Neuronal stem cell (in vitro differentiated cells): ENCODE measurements around the gene DPY19L3.

Experiments used
- DNase-seq: peaks from one replicate; pipeline ENCODE4 v3.0.0-alpha.2; 2013; ENCODE audit warnings: low spot score
- H2AFZ ChIP-seq: one replicate; pipeline ENCODE4 v1.6.1; 2013; ENCODE audit warnings: mild to moderate bottlenecking, low read length, inconsistent platforms
- H2AK5ac ChIP-seq: 2 replicates; pipeline ENCODE4 v1.6.1; 2013; ENCODE audit warnings: low read depth, mild to moderate bottlenecking, inconsistent platforms, low read length, moderate library complexity, mixed read lengths
- H2BK120ac ChIP-seq: 2 replicates; pipeline ENCODE4 v1.6.1; 2013; ENCODE audit warnings: low read depth, mild to moderate bottlenecking, inconsistent platforms, low read length, moderate library complexity, mixed read lengths
- H2BK12ac ChIP-seq: one replicate; pipeline ENCODE4 v1.6.1; 2013; ENCODE audit warnings: low read length, inconsistent platforms
- H2BK15ac ChIP-seq: 2 replicates; pipeline ENCODE4 v1.6.1; 2013; ENCODE audit warnings: mild to moderate bottlenecking, low read length, inconsistent platforms, mixed read lengths
- H2BK5ac ChIP-seq: one replicate; pipeline ENCODE4 v1.6.1; 2013; ENCODE audit warnings: inconsistent platforms, mild to moderate bottlenecking, low read length, moderate library complexity
- H3K14ac ChIP-seq: one replicate; pipeline ENCODE4 v1.6.1; 2013; ENCODE audit warnings: low read length, inconsistent platforms
- H3K18ac ChIP-seq: 2 replicates; pipeline ENCODE4 v1.6.1; 2013; ENCODE audit warnings: low read length, inconsistent platforms
- H3K23ac ChIP-seq: 2 replicates; pipeline ENCODE4 v1.6.1; 2013; ENCODE audit warnings: low read depth, mild to moderate bottlenecking, mixed read lengths, low read length, inconsistent platforms; ENCODE audit not compliant: poor library complexity
- H3K27ac ChIP-seq: replicated peaks from 3 replicates; pipeline ENCODE4 v1.5.1; 2013; ENCODE audit warnings: low read length, inconsistent platforms
- H3K27me3 ChIP-seq, 3 experiments: 2 replicates each; pipeline ENCODE4 v1.6.1; 2013; ENCODE audit warnings: low read length in 3 of 3, mild to moderate bottlenecking in 2 of 3, inconsistent platforms in 1 of 3, low read depth in 1 of 3, mixed read lengths in 1 of 3, moderate library complexity in 1 of 3; ENCODE audit not compliant: control insufficient read depth in 3 of 3, insufficient read depth in 3 of 3
- H3K36me3 ChIP-seq, 2 donors: replicated peaks in 1 of 2; 2 replicates each; pipeline ENCODE4 v1.6.1; 2013; ENCODE audit warnings: low read length in 2 of 2; ENCODE audit not compliant: control insufficient read depth in 2 of 2, insufficient read depth in 2 of 2
- H3K4ac ChIP-seq: 2 replicates; pipeline ENCODE4 v1.6.1; 2013; ENCODE audit warnings: inconsistent platforms, mild to moderate bottlenecking, low read length, moderate library complexity
- H3K4me1 ChIP-seq, 2 donors: 1 replicate in 1 of 2; 2 replicates in 1 of 2; pipeline ENCODE4 v1.6.1; 2013; ENCODE audit warnings: low read length in 2 of 2, low read depth in 1 of 2; ENCODE audit not compliant: control insufficient read depth in 2 of 2, insufficient read depth in 1 of 2
- H3K4me2 ChIP-seq: one replicate; pipeline ENCODE4 v1.6.1; 2013; ENCODE audit warnings: mild to moderate bottlenecking, low read length, inconsistent platforms; ENCODE audit not compliant: insufficient read depth, poor library complexity, severe bottlenecking
- H3K4me3 ChIP-seq, 2 donors: 2 replicates each; pipeline ENCODE4 v1.5.1; 2013; ENCODE audit warnings: low read length in 2 of 2, mild to moderate bottlenecking in 2 of 2, inconsistent platforms in 1 of 2, moderate library complexity in 1 of 2
- H3K79me1 ChIP-seq: one replicate; pipeline ENCODE4 v1.6.1; 2013; ENCODE audit warnings: low read depth, mild to moderate bottlenecking, inconsistent platforms, low read length, moderate library complexity
- H3K9ac ChIP-seq: one replicate; pipeline ENCODE4 v1.6.1; 2013; ENCODE audit warnings: mild to moderate bottlenecking, low read depth, low read length, inconsistent platforms; ENCODE audit not compliant: poor library complexity
- H3K9me3 ChIP-seq, 2 donors: replicated peaks in 1 of 2; 2 replicates each; pipeline versions ENCODE3 to v1.6.1; 2013; ENCODE audit warnings: low read length in 2 of 2, mild to moderate bottlenecking in 2 of 2, inconsistent platforms in 1 of 2, low read depth in 1 of 2, mixed read lengths in 1 of 2, moderate library complexity in 1 of 2; ENCODE audit not compliant: control insufficient read depth in 2 of 2, insufficient read depth in 1 of 2
- H4K8ac ChIP-seq: one replicate; pipeline ENCODE4 v1.6.1; 2013; ENCODE audit warnings: low read depth, mild to moderate bottlenecking, inconsistent platforms, low read length, moderate library complexity
- H4K91ac ChIP-seq: one replicate; pipeline ENCODE4 v1.6.1; 2013; ENCODE audit warnings: low read length, low read depth, mild to moderate bottlenecking, inconsistent platforms; ENCODE audit not compliant: poor library complexity
- WGBS, 2 donors: extraction: QIAGEN DNeasy Blood & Tissue Kit; methylation state at CpG; one replicate each; pipeline ENCODE4 v1.1.7; 2013; ENCODE audit warnings: missing lambda C conversion rate in 2 of 2, mixed read lengths in 1 of 2; ENCODE audit not compliant: insufficient read length in 2 of 2, insufficient replicate concordance in 1 of 2; ENCODE audit errors: extremely low coverage in 2 of 2; 5-methylcytosine and 5-hydroxymethylcytosine counted together

DPY19L3 gene

GRCh38 chr19:32519023-32519422 is 113.5 kb downstream of the DPY19L3 start:
- DNase-seq: no peak
- H3K36me3 ChIP-seq: no peaks in the 10 kb centered on the region
- WGBS, 2 donors: no CpG with 5 or more reads among the region's 1 CpG

GRCh38 chr19:32522967-32523366 is 117.4 kb downstream of the DPY19L3 start:
- no peak overlapping the region for H3K18ac ChIP-seq
- no peaks in the 10 kb centered on the region for H3K79me1 ChIP-seq
- no peak overlapping the region for H2BK12ac ChIP-seq
- no peak overlapping the region for H3K23ac ChIP-seq
- no peak overlapping the region for H3K4ac ChIP-seq
- no peak overlapping the region for H2BK5ac ChIP-seq
- no peak overlapping the region for H2AK5ac ChIP-seq
- no peak overlapping the region for H2BK120ac ChIP-seq
- DNase-seq: no peak
- no CpG with 5 or more reads among the region's 9 CpGs for WGBS, 2 donors
- no peak overlapping the region for H4K91ac ChIP-seq
- H3K4me2 ChIP-seq: no peak overlapping the region
- H3K27ac ChIP-seq: no peak overlapping the region
- H2BK15ac ChIP-seq: no peak overlapping the region
- no peaks in the 10 kb centered on the region for H3K27me3 ChIP-seq
- H2AFZ ChIP-seq: no peak overlapping the region
- no peak overlapping the region for H3K14ac ChIP-seq
- H3K36me3 ChIP-seq: no peaks in the 10 kb centered on the region
- H4K8ac ChIP-seq: no peak overlapping the region
- no peaks in the 10 kb centered on the region for H3K4me1 ChIP-seq
- H3K4me3 ChIP-seq: no peak overlapping the region
- H3K9ac ChIP-seq: no peak overlapping the region
- H3K9me3 ChIP-seq: no peaks in the 10 kb centered on the region

More at GRCh38 chr19:32519023-32519422, 113.5 kb downstream of the DPY19L3 start:
- Histone ChIP-seq H3K9ac (no peak overlapping the region), H2BK5ac (no peak overlapping the region), H3K18ac (no peak overlapping the region), H3K4ac (no peak overlapping the region), H3K27me3 (no peaks in the 10 kb centered on the region), H2BK15ac (no peak overlapping the region), H4K91ac (no peak overlapping the region), H3K4me2 (no peak overlapping the region), H3K14ac (no peak overlapping the region), H3K4me3 (no peak overlapping the region), H2AFZ (no peak overlapping the region), H3K4me1 (no peaks in the 10 kb centered on the region), H2AK5ac (no peak overlapping the region), H3K23ac (no peak overlapping the region), H4K8ac (no peak overlapping the region), H3K27ac (no peak overlapping the region), H3K9me3 (no peaks in the 10 kb centered on the region), H2BK120ac (no peak overlapping the region), H3K79me1 (no peaks in the 10 kb centered on the region), H2BK12ac (no peak overlapping the region)

GRCh38 chr19:32526895-32527294 is 121.3 kb downstream of the DPY19L3 start:
- no peak overlapping the region for H3K4me2 ChIP-seq
- H3K9me3 ChIP-seq: peaks cover 0 to 3% of the 10 kb centered on the region in 2 donors
- no peaks in the 10 kb centered on the region for H3K36me3 ChIP-seq
- no peaks in the 10 kb centered on the region for H3K27me3 ChIP-seq
- no peak overlapping the region for H2BK12ac ChIP-seq
- H3K4me1 ChIP-seq: no peaks in the 10 kb centered on the region
- no peak overlapping the region for H3K9ac ChIP-seq
- H3K4me3 ChIP-seq: no peak overlapping the region
- H2AK5ac ChIP-seq: no peak overlapping the region
- H4K91ac ChIP-seq: no peak overlapping the region
- H3K23ac ChIP-seq: no peak overlapping the region
- no peak overlapping the region for H3K27ac ChIP-seq
- no peak overlapping the region for H2BK15ac ChIP-seq
- H3K79me1 ChIP-seq: no peaks in the 10 kb centered on the region
- no peak for DNase-seq
- no peak overlapping the region for H2BK120ac ChIP-seq
- no peak overlapping the region for H4K8ac ChIP-seq
- WGBS, 2 donors: no CpG with 5 or more reads among the region's 4 CpGs
- H2AFZ ChIP-seq: no peak overlapping the region
- H2BK5ac ChIP-seq: no peak overlapping the region
- no peak overlapping the region for H3K14ac ChIP-seq
- H3K4ac ChIP-seq: no peak overlapping the region
- no peak overlapping the region for H3K18ac ChIP-seq

- H3K36me3 ChIP-seq: peaks cover 0 to 2% of the 10 kb centered on the region in 2 donors
- no peak overlapping the region for H3K23ac ChIP-seq
- no peak for DNase-seq
- peak overlapping the region; percentile 17 for H3K4ac ChIP-seq
- no peak overlapping the region for H2BK15ac ChIP-seq
- no peak overlapping the region for H2AK5ac ChIP-seq
- H3K79me1 ChIP-seq: no peaks in the 10 kb centered on the region
- H2BK120ac ChIP-seq: no peak overlapping the region
- H3K4me1 ChIP-seq: no peaks in the 10 kb centered on the region
- no peak overlapping the region for H4K8ac ChIP-seq
- no peak overlapping the region for H2AFZ ChIP-seq
- H3K4me2 ChIP-seq: no peak overlapping the region
- no peak overlapping the region for H3K18ac ChIP-seq
- H3K14ac ChIP-seq: no peak overlapping the region
- no CpG with 5 or more reads among the region's 2 CpGs for WGBS, 2 donors
- no peak overlapping the region for H3K27ac ChIP-seq
- H3K27me3 ChIP-seq: no peaks in the 10 kb centered on the region
- no peak overlapping the region for H4K91ac ChIP-seq
- H2BK12ac ChIP-seq: no peak overlapping the region
- H3K9ac ChIP-seq: no peak overlapping the region
- no peak overlapping the region for H2BK5ac ChIP-seq
- peaks cover 0 to 7% of the 10 kb centered on the region in 2 donors for H3K9me3 ChIP-seq
- no peak overlapping the region for H3K4me3 ChIP-seq
Observed at GRCh38 chr19:32530773-32531172, 125.2 kb downstream of the DPY19L3 start.
